Myometrial cell (primary cell): ENCODE measurements around the gene PCDHGA6. TPM values are rescaled to one million over a fixed set of nuclear protein-coding genes. Genes with fewer than 3 reads are reported as not detected.

Source experiments
- total RNA-seq: library from RNA; depleted of rRNA; stranded (reverse); fragments of >200 nt; gene quantifications from 2 replicates; pipeline ENCODE4 v1.2.3, GENCODE V29; 2015

PCDHGA6 gene
- 0.86 and 1.4 TPM in 2 replicates for total RNA-seq

DNA sequence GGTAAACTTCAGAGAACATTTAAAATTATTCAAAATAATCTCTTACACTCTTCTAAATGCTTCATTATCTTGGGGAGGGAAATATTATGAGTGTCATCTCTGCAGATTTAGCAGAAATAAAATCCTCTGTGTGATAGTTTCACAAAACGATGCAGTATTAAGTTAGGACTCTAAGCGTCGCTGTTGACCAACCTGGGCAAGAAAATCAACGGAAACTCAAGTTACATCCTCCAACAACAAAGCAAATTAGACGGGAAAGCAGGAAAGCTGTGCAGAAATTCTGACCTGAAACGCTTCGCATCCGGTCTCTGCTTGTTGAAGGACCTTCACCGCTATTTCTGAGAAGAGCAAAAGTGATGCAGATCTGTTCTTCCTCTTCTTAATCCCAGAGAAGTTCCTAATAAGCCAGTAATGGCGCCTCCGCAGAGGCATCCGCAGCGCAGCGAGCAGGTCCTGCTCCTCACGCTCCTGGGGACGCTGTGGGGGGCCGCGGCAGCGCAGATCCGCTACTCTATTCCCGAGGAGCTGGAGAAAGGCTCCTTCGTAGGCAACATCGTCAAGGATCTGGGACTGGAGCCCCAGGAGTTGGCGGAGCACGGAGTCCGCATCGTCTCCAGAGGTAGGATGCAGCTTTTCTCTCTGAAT, at the start of gene PCDHGA6:
PCDHGA6 (plus strand) TSS at position 219 of the 645 bp plus-strand sequence; CDS start at position 412, 193 bp downstream.

DNA sequence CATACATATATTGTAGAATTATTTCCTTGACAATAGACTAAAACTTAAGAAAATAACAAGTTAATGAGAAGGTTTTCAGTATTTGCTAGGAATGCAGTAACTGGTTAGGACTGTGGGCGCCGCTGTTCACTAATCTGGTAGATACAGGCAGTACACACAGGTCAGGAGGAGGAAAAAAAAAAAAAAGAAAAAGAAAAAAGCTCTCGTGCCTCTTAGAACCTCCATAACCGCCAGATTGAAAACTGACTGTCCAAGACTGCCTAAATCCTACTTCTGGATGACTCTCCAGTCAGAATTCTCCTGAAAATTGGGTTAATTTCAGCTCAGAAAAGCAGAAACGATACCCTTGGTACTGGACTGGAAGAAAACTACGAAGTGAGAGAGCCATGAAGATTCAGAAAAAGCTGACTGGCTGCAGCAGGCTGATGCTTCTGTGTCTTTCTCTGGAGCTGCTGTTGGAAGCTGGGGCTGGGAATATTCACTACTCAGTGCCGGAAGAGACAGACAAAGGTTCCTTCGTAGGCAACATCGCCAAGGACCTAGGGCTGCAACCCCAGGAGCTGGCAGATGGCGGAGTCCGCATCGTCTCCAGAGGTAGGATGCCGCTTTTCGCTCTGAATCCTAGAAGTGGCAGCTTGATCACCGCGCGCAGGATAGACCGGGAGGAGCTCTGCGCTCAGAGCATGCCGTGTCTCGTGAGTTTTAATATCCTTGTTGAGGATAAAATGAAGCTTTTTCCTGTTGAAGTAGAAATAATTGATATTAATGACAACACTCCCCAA, 43.2 kb upstream of the PCDHGA6 start, which contains the start of gene PCDHGA1:
PCDHGA1 (plus strand) TSS at position 216 of the 782 bp plus-strand sequence.

DNA sequence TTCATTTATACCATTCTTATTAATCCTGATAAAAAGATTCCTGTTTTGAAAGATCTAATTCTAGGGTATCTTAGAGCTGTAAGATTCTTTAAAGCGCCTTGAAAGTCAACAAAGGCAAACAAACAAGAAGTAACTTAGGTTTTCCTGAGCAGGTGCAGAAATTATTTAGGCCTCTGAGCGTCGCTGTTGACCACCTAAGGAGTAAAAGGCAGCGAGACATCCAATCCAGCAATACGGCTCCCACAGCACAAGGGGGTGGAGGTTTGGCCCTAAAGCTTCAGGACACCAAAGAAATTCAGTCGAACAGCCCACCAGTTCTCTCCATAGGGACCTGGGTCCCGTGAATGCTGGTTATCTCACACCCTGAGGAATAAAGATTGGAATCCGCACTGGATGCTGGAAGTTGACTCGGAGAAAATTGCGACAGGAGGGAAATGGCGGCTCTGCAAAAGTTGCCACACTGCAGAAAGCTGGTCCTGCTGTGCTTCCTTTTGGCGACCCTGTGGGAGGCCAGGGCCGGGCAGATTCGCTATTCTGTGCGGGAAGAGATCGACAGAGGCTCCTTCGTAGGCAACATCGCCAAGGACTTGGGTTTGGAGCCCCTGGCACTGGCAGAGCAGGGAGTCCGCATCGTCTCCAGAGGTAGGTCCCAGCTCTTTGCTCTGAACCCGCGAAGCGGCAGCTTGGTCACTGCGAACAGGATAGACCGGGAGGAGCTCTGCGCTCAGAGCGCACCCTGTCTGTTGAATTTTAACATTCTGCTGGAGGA, 35.0 kb upstream of the PCDHGA6 start, which contains the start of gene PCDHGA2:
PCDHGA2 (plus strand) TSS at position 223 of the 769 bp plus-strand sequence.

DNA sequence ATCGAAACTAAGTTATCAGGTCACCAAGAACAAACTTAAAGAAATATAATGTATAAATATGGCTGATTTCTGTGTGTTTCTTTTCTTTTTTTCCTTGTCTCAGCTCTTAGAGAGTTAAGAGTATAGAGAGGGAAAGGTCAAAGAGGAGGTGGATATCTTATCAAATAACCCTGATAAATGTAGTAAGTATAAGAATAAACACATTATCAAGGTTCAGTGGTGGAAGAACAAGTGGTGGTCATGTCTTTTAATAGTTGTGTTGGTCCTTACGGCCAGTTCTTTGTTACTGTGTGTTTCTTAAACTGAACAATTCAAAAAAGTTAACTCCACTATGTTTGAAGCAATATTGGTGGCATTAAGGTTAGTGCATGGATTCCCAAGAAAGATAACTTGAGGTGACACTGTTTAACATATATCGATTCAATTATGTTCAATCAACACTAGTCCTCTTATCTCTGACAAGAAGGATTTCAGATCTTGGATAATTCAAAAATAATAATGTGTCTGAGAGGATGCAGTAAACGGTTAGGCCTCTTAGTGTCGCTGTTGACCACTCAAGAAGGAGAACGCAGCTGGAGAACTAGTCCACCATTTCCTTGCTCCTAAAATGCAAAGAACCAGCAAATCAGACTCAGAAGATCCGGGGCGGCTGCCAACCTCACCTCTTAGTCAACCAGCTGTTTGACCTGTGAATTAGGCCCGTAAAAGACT, 30.3 kb upstream of the PCDHGA6 start, which contains the start of gene PCDHGA3:
PCDHGA3 (plus strand) TSS at position 588 of the 711 bp plus-strand sequence. CDS start 205 bp downstream, outside the sequence.

DNA sequence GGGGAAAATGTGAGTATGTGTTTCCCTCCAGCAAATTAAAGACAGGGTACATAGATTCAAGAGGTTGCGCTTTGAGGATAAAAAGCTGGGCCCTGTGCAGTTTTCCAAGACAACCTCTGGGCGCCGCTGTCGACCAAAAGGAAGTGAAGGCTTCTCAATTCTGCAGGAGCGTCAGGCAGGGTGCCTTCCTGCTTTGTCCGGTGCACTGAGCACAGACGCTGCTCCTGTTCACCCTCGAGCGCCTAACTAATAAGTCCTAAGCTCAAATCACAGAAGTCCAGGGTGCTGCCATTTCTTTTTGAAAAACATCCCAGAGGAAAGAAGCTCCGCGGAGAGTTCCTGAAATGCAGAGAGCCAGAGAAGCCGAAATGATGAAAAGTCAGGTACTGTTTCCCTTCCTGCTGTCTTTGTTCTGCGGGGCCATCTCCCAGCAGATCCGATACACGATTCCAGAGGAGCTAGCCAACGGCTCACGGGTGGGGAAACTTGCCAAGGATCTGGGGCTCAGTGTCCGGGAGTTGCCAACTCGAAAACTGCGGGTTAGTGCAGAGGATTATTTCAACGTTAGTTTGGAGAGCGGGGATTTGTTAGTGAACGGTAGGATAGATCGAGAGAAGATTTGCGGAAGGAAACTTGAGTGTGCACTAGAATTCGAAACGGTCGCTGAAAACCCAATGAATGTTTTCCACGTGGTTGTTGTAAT, 23.6 kb upstream of the PCDHGA6 start, which contains the start of gene PCDHGB1:
PCDHGB1 (plus strand) TSS at position 183 of the 703 bp plus-strand sequence; CDS start at position 345, 162 bp downstream.

DNA sequence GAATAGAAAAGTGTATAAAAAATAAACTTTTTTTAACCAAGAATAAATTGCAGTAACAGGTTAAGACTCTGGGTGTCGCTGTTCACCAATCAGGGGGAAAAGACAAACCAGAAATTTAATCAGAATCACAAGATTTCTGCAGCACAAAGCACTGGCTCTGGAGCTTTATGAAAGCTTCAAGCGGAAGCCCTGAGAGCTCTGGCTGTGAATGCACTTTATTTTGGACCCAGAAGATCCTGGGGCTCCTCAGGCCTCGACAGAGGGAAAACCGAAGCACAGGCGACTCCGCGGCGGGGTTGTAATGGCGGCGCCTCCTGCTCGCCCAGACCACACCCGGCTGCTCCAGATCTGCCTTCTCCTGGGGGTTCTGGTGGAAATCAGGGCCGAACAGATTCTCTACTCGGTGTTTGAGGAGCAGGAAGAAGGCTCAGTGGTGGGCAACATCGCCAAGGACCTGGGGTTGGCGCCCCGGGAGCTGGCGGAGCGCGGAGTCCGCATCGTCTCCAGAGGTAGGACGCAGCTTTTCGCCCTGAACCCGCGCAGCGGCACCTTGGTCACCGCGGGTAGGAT, 18.7 kb upstream of the PCDHGA6 start, which contains the start of gene PCDHGA4:
PCDHGA4 (plus strand) TSS at position 122 of the 570 bp plus-strand sequence; CDS start at position 209, 87 bp downstream.

DNA sequence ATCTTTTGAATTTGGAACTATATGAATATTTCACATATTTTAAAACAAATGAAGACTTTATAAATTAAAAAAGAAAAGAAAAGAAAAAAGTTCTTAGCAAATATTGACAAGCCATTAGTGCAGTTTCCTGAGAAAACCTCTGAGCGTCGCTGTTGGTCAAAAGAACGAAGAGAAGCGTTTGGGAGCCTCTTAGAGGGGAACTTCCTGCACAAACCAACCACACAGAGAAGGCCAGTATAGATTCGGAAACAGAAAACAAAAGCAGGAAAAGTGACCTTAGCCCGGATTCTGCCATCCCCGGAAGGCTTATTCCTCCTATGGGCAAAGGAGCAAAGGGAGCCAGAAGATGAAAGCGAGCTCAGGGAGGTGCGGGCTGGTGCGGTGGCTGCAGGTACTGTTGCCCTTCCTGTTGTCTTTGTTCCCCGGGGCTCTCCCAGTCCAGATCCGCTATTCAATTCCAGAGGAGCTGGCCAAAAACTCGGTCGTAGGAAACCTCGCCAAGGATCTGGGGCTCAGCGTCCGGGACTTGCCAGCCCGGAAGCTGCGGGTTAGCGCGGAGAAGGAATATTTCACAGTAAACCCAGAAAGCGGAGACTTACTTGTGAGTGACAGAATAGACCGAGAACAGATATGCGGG, 13.8 kb upstream of the PCDHGA6 start, which contains the start of gene PCDHGB2:
PCDHGB2 (plus strand) TSS at position 205 of the 637 bp plus-strand sequence; CDS start at position 347, 142 bp downstream.

DNA sequence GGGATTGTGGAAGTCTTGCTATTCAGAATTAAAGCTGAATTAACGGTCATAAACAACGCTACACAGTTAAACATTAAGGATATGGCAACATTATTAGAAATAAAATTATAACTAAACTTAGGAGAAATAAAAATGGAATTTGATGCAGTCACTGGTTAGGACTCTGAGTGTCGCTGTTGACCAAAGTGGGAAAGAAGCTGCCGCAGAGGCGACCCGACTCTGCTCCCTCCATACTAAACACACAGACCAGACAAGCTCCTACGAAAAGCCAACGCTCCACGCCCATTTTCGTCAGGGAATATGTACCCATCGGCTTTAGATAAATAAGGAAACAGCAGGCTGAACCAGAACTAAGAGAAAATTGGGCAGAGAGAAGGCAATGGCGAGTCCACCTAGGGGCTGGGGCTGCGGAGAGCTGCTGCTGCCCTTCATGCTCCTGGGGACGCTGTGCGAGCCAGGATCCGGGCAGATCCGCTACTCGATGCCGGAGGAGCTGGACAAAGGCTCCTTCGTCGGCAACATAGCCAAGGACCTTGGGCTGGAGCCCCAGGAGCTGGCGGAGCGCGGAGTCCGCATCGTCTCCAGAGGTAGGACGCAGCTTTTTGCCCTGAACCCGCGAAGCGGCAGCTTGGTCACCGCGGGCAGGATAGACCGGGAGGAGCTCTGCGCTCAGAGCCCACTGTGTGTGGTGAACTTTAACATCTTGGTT, 9.6 kb upstream of the PCDHGA6 start, which contains the start of gene PCDHGA5:
PCDHGA5 (plus strand) TSS at position 211 of the 709 bp plus-strand sequence; CDS start at position 380, 169 bp downstream.

DNA sequence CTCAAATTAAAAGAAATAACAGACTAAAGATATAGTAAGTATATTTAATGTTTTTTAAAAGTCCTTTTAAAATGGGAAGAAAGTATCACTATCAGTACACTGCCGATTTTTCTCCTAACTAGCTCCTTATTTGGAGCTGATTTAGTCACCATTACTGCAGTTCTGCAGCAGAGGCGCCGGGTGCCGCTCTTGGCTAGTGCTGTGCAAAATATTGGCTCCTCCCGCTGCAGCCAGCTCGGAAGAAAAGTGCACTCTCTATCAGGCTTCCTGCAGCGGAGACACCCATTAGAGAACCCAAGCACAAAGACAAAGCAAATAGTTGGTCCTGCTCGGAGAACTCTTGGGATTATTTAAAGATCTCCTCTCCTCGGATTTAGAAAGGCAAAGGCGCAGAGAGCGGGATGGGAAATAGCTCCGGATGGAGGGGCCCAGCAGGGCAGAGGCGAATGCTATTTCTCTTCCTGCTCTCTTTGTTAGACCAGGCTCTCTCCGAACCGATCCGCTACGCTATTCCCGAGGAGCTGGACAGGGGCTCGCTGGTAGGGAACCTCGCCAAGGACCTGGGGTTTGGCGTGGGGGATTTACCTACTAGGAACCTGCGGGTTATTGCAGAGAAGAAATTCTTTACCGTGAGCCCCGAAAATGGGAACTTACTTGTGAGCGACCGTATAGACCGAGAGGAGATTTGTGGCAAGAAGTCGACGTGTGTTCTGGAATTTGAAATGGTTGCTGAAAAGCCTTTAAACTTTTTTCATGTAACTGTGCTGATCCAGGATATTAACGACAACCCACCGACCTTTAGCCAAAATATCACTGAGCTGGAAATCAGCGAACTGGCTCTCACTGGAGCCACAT, 3.5 kb upstream of the PCDHGA6 start, which contains the start of gene PCDHGB3:
PCDHGB3 (plus strand) TSS at position 249 of the 855 bp plus-strand sequence; CDS start at position 402, 153 bp downstream.

DNA sequence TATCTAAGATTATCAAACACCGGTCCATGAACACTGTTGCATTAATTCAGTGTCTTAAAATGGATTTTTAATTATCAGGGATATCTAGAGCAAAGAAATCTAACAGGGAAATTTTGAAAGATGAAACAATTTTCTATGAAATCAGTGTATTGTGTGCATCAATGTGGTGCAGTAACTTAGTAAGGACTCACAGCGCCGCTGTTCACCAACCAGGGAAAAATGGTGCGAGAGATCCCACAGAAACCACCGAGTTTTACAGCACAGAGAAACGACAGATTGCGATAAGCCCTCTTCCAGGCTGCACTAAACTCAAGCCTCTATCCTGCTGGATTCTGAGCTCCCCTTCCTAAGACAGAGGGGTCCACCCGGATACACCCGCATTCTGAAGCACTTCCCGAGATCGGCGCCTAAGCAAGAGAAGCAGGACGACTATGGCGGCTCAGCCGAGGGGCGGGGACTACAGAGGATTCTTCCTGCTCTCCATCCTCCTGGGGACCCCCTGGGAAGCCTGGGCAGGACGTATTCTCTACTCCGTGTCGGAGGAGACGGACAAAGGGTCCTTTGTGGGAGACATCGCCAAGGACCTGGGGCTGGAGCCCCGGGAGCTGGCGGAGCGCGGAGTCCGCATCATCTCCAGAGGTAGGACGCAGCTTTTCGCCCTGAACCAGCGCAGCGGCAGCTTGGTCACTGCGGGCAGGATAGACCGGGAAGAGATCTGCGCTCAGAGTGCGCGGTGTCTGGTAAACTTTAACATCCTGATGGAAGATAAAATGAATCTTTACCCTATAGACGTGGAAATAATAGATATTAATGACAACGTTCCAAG, 9.0 kb downstream of the PCDHGA6 start, which contains the start of gene PCDHGA7:
PCDHGA7 (plus strand) TSS at position 274 of the 826 bp plus-strand sequence; CDS start at position 432, 158 bp downstream.

DNA sequence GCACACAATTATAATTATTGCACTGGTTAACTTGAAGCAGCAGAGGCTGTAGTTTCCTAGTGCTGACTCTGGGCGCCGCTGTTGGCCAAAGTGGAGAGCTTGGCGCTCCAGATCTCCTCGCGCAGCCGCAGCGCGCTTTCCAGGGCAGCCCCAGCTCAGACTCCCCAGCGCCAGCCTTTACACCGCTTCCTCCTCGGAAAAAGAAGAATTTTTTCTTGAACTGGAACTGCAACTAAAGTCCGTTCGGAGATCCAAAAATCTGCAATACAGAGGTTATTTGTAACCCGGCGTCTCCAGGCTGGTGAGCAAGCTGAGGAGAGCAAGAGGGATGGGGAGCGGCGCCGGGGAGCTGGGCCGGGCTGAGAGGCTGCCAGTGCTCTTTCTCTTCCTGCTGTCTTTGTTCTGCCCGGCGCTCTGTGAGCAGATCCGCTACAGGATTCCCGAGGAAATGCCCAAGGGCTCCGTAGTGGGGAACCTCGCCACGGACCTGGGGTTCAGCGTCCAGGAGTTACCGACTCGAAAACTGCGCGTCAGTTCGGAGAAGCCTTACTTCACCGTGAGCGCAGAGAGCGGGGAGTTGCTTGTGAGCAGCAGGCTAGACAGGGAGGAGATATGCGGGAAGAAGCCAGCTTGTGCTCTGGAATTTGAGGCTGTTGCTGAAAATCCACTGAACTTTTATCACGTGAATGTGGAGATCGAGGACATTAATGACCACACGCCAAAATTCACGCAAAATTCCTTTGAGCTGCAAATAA, 14.0 kb downstream of the PCDHGA6 start, which contains the start of gene PCDHGB4:
PCDHGB4 (plus strand) TSS at position 142 of the 755 bp plus-strand sequence; CDS start at position 329, 187 bp downstream.

DNA sequence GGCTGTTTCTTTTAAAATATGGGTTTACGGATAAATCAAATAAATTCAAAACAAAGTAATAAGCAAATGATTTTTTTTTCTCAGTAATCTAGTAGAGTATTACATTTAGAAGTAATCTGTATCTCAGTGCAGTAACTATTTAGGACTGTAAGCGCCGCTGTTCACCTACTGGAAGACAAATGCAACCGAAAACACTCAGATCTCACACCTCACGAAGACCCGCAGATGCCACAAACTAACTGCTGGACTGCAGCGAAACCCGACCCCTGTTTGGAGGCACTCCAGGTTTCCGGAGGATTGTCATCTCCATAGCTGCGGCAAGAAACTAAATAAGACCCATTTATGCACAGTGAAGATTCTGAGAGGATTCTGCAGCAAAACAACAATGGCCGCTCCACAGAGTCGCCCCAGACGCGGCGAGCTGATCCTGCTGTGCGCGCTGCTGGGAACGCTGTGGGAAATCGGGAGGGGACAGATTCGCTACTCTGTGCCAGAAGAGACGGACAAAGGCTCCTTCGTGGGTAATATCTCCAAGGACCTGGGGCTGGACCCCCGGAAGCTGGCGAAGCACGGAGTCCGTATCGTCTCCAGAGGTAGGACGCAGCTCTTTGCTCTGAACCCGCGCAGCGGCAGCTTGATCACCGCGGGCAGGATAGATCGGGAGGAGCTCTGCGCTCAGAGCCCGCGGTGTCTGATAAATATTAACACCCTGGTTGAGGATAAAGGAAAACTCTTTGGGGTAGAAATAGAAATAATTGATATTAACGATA, 18.9 kb downstream of the PCDHGA6 start, which contains the start of gene PCDHGA8:
PCDHGA8 (plus strand) TSS at position 205 of the 770 bp plus-strand sequence; CDS start at position 386, 181 bp downstream.

DNA sequence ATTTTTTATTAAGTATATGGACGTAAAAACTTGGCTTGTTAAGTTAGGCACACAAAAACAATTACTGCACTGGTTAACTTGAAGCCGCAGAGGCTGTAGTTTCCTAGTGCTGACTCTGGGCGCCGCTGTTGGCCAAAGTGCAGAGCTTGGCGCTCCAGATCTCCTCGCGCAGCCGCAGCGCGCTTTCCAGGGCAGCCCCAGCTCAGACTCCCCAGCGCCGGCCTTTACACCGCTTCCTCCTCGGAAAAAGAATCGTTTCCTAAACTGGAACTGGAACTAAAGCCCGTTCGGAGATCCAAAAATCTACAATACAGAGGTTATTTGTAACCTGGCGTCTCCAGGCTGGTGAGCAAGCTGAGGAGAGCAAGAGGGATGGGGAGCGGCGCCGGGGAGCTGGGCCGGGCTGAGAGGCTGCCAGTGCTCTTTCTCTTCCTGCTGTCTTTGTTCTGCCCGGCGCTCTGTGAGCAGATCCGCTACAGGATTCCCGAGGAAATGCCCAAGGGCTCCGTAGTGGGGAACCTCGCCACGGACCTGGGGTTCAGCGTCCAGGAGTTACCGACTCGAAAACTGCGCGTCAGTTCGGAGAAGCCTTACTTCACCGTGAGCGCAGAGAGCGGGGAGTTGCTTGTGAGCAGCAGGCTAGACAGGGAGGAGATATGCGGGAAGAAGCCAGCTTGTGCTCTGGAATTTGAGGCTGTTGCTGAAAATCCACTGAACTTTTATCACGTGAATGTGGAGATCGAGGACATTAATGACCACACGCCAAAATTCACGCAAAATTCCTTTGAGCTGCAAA, 24.3 kb downstream of the PCDHGA6 start, which contains the start of gene PCDHGB5:
PCDHGB5 (plus strand) TSS at position 192 of the 796 bp plus-strand sequence; CDS start at position 373, 181 bp downstream.

DNA sequence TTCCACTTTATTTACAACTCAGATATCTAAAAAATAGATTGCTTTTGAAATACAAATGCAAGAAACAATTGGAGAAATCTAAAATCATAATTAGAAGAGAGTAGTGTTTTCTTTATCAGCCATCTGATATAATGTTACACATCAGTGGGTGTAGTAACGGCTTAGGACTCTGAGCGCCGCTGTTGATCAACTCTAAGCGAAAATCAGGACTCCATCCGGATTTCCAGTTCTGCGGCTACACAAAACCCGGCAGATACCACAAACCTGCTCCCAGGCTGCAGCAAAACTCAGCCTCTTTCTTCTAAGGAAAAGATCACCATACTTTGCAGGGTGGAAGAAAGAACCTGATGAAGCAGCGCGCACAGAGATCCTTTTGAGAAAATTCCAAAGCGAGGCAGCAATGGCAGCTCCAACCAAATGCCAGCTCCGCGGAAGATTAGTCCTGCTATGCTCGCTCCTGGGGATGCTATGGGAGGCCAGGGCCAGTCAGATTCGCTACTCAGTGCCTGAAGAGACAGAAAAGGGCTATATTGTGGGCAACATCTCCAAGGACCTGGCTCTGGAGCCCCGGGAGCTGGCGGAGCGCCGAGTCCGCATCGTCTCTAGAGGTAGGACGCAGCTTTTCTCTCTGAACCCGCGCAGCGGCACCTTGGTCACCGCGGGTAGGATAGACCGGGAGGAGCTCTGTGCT, 29.0 kb downstream of the PCDHGA6 start, which contains the start of gene PCDHGA9:
PCDHGA9 (plus strand) TSS at position 226 of the 691 bp plus-strand sequence; CDS start at position 401, 175 bp downstream.

